ENCODE measurements around the gene CDH4.

CDH4 gene

GRCh38 chr20:61205769-61206168 is 46.3 kb upstream of the CDH4 start:
- TF ChIP-seq TAF1 (IDR thresholded peaks at IDR 0.05; ENCODE audit: low read depth): no peak
- TF ChIP-seq TEAD4 (IDR thresholded peaks at IDR 0.05): no peak
- TF ChIP-seq NFIC (IDR thresholded peaks at IDR 0.05): no peak
- TF ChIP-seq FOXM1 (IDR thresholded peaks at IDR 0.05; ENCODE audit: borderline replicate concordance, low read depth): no peak
- TF ChIP-seq, protein P1, sequence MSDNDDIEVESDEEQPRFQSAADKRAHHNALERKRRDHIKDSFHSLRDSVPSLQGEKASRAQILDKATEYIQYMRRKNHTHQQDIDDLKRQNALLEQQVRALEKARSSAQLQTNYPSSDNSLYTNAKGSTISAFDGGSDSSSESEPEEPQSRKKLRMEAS (IDR thresholded peaks at IDR 0.05): no peak
- TF ChIP-seq YY1 (IDR thresholded peaks at IDR 0.05; ENCODE audit: low read depth): no peak
- TF ChIP-seq EP300 (IDR thresholded peaks at IDR 0.05; ENCODE audit: borderline replicate concordance): no peak
- TF ChIP-seq CREB1 (IDR thresholded peaks at IDR 0.05; ENCODE audit: low read depth): no peak
- no peak for TF ChIP-seq CEBPB (IDR thresholded peaks at IDR 0.05)
- TF ChIP-seq RAD21 (IDR thresholded peaks at IDR 0.05; ENCODE audit: low read depth): no peak
- TF ChIP-seq REST (IDR thresholded peaks at IDR 0.05; ENCODE audit: low read depth): no peak
- TF ChIP-seq ZBTB7A (IDR thresholded peaks at IDR 0.05; ENCODE audit: low read depth): no peak
- no peak for TF ChIP-seq USF1 (IDR thresholded peaks at IDR 0.05)
- TF ChIP-seq TCF12 (IDR thresholded peaks at IDR 0.05; ENCODE audit: low read depth): no peak
- no peak for TF ChIP-seq EGR1 (IDR thresholded peaks at IDR 0.05)

GRCh38 chr20:61210862-61211261 is 41.2 kb upstream of the CDH4 start:
- TF ChIP-seq CEBPB (IDR thresholded peaks at IDR 0.05) (no peak), REST (IDR thresholded peaks at IDR 0.05; ENCODE audit: low read depth) (no peak), RAD21 (IDR thresholded peaks at IDR 0.05; ENCODE audit: low read depth) (no peak), ZBTB7A (IDR thresholded peaks at IDR 0.05; ENCODE audit: low read depth) (no peak), TAF1 (IDR thresholded peaks at IDR 0.05; ENCODE audit: low read depth) (no peak)

- no peak for TF ChIP-seq CREB1 (IDR thresholded peaks at IDR 0.05; ENCODE audit: low read depth)
- no peak for TF ChIP-seq FOXM1 (IDR thresholded peaks at IDR 0.05; ENCODE audit: borderline replicate concordance, low read depth)
- no peak for TF ChIP-seq NFIC (IDR thresholded peaks at IDR 0.05)
- TF ChIP-seq, protein P1 (IDR thresholded peaks at IDR 0.05): no peak
- TF ChIP-seq USF1 (IDR thresholded peaks at IDR 0.05): no peak
- no peak for TF ChIP-seq EP300 (IDR thresholded peaks at IDR 0.05; ENCODE audit: borderline replicate concordance)
- no peak for TF ChIP-seq YY1 (IDR thresholded peaks at IDR 0.05; ENCODE audit: low read depth)
- no peak for TF ChIP-seq RAD21 (IDR thresholded peaks at IDR 0.05; ENCODE audit: low read depth)
- no peak for TF ChIP-seq ZBTB7A (IDR thresholded peaks at IDR 0.05; ENCODE audit: low read depth)
- TF ChIP-seq TAF1 (IDR thresholded peaks at IDR 0.05; ENCODE audit: low read depth): no peak
- TF ChIP-seq TEAD4 (IDR thresholded peaks at IDR 0.05): no peak
- no peak for TF ChIP-seq EGR1 (IDR thresholded peaks at IDR 0.05)
- TF ChIP-seq TCF12 (IDR thresholded peaks at IDR 0.05; ENCODE audit: low read depth): no peak
- TF ChIP-seq CEBPB (IDR thresholded peaks at IDR 0.05): no peak
- no peak for TF ChIP-seq REST (IDR thresholded peaks at IDR 0.05; ENCODE audit: low read depth)
These were observed 34.2 kb upstream of the CDH4 start for GRCh38 chr20:61217848-61218247.

GRCh38 chr20:61219021-61219431 is 33.0 kb upstream of the CDH4 start:
- no peak for TF ChIP-seq FOXM1 (IDR thresholded peaks at IDR 0.05; ENCODE audit: borderline replicate concordance, low read depth)
- no peak for TF ChIP-seq CEBPB (IDR thresholded peaks at IDR 0.05)
- no peak for TF ChIP-seq TCF12 (IDR thresholded peaks at IDR 0.05; ENCODE audit: low read depth)
- TF ChIP-seq CREB1 (IDR thresholded peaks at IDR 0.05; ENCODE audit: low read depth): no peak

GRCh38 chr20:61220131-61220530 is 31.9 kb upstream of the CDH4 start:
- TF ChIP-seq TCF12 (IDR thresholded peaks at IDR 0.05; ENCODE audit: low read depth): no peak
- no peak for TF ChIP-seq TEAD4 (IDR thresholded peaks at IDR 0.05)
- TF ChIP-seq CREB1 (IDR thresholded peaks at IDR 0.05; ENCODE audit: low read depth): no peak
- no peak for TF ChIP-seq NFIC (IDR thresholded peaks at IDR 0.05)
- no peak for TF ChIP-seq USF1 (IDR thresholded peaks at IDR 0.05)
- no peak for TF ChIP-seq ZBTB7A (IDR thresholded peaks at IDR 0.05; ENCODE audit: low read depth)
- TF ChIP-seq RAD21 (IDR thresholded peaks at IDR 0.05; ENCODE audit: low read depth): no peak
- TF ChIP-seq YY1 (IDR thresholded peaks at IDR 0.05; ENCODE audit: low read depth): no peak
- no peak for TF ChIP-seq EP300 (IDR thresholded peaks at IDR 0.05; ENCODE audit: borderline replicate concordance)
- TF ChIP-seq, protein P1 (IDR thresholded peaks at IDR 0.05): no peak
- TF ChIP-seq REST (IDR thresholded peaks at IDR 0.05; ENCODE audit: low read depth): no peak
- no peak for TF ChIP-seq FOXM1 (IDR thresholded peaks at IDR 0.05; ENCODE audit: borderline replicate concordance, low read depth)

All from Ishikawa (cell line).